Calu3 (cell line): ENCODE results near the gene RFXAP. TPM values are rescaled to one million over a fixed set of nuclear protein-coding genes. Genes with fewer than 3 reads are reported as not detected.

ENCODE experiments used
- BruUV-seq: library from RNA; stranded (reverse); fragments of 400-500 nt; replicated peaks from 2 replicates; lab custom pipeline; 2021; lab: Mats Ljungman, UMichigan
- CTCF ChIA-PET: fragments of 300-600 bp; sonication (Branson Sonifier 250); formaldehyde crosslinking; loops from one replicate; lab custom pipeline; 2022; ENCODE audit warnings: antibody characterized with exemption; lab: Charles Lee
- DNase-seq: peaks from one replicate; pipeline ENCODE4 v3.0.0; 2022
- H3K27ac Mint-ChIP-seq: one replicate; pipeline ENCODE4 v1.8.0; 2022; ENCODE audit warnings: mixed read lengths; ENCODE audit not compliant: unreplicated experiment
- H3K27me3 Mint-ChIP-seq: one replicate; pipeline ENCODE4 v1.8.0; 2022; ENCODE audit warnings: mixed read lengths; ENCODE audit not compliant: unreplicated experiment
- H3K36me3 Mint-ChIP-seq: one replicate; pipeline ENCODE4 v1.8.0; 2022; ENCODE audit warnings: mild to moderate bottlenecking, moderate library complexity, mixed read lengths; ENCODE audit not compliant: insufficient read depth, unreplicated experiment
- H3K4me1 Mint-ChIP-seq: one replicate; pipeline ENCODE4 v1.8.0; 2022; ENCODE audit warnings: mild to moderate bottlenecking, low read depth, mixed read lengths; ENCODE audit not compliant: unreplicated experiment
- H3K4me3 Mint-ChIP-seq: one replicate; pipeline ENCODE4 v1.8.0; 2022; ENCODE audit warnings: mild to moderate bottlenecking, low read depth, moderate library complexity, mixed read lengths; ENCODE audit not compliant: unreplicated experiment
- H3K9me3 Mint-ChIP-seq: one replicate; pipeline ENCODE4 v1.8.0; 2022; ENCODE audit warnings: low read depth, mixed read lengths; ENCODE audit not compliant: unreplicated experiment
- intact Hi-C: fragments of 100-400 bp; cut with micrococcal nuclease; formaldehyde crosslinking; loops from one replicate; pipeline ENCODE4 v1.10.0; 2022; ENCODE audit not compliant: unreplicated experiment
- total RNA-seq: library from RNA; stranded (reverse); gene quantifications from 2 replicates; pipeline ENCODE4 v1.2.3, GENCODE V29; 2022
- TF ChIP-seq, protein P1 (sequence below): fragments of 200-600 bp; IDR thresholded peaks from one replicate; pipeline ENCODE4 v1.8.0; 2022; ENCODE audit warnings: antibody characterized with exemption; ENCODE audit not compliant: unreplicated experiment

Gene RFXAP
- total RNA-seq, 1 experiment from 2014 or later = 6.2 TPM

DNA sequence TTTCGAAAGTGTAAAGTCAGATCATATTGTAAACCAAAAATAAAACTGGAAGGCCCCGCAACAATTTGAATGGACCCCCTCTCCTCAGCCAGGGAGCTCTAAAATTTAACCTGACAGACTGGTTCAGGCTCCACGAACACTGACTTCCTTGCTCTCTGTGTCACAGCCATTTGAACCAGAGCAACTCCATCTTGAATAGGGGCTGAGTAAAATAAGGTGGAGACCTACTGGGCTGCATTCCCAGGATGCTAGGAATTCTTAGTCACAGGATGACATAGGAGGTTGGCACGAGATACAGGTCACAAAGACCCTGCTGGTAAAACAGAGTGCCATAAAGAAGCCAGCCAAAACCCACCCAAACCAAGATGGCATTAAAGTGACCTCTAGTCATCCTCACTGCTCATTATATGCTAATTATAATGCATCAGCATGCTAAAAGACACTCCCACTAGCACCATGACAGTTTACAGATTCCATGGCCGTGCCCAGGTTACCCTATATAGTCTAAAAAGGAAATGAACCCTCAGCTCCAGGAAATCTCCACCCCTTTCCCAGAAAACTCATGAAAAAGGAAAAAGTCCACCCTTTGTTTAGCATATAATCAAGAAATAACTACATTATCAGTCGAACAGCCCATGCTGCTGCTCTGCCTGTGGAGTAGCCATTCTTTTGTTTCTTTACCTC is 43.1 kb downstream of the RFXAP start:
- intact Hi-C loops = no loop called here
- no TSS peak for BruUV-seq
- Mint-ChIP-seq H3K27ac (no peak overlapping the region), H3K36me3 (no peaks in the 10 kb centered on the region), H3K4me3 (no peak overlapping the region), H3K4me1 (no peaks in the 10 kb centered on the region), H3K27me3 (no peaks in the 10 kb centered on the region), H3K9me3 (no peaks in the 10 kb centered on the region)
- CTCF ChIA-PET = no interaction called here
- no peak for DNase-seq
- TF ChIP-seq, protein P1, sequence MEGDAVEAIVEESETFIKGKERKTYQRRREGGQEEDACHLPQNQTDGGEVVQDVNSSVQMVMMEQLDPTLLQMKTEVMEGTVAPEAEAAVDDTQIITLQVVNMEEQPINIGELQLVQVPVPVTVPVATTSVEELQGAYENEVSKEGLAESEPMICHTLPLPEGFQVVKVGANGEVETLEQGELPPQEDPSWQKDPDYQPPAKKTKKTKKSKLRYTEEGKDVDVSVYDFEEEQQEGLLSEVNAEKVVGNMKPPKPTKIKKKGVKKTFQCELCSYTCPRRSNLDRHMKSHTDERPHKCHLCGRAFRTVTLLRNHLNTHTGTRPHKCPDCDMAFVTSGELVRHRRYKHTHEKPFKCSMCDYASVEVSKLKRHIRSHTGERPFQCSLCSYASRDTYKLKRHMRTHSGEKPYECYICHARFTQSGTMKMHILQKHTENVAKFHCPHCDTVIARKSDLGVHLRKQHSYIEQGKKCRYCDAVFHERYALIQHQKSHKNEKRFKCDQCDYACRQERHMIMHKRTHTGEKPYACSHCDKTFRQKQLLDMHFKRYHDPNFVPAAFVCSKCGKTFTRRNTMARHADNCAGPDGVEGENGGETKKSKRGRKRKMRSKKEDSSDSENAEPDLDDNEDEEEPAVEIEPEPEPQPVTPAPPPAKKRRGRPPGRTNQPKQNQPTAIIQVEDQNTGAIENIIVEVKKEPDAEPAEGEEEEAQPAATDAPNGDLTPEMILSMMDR = no peak

DNA sequence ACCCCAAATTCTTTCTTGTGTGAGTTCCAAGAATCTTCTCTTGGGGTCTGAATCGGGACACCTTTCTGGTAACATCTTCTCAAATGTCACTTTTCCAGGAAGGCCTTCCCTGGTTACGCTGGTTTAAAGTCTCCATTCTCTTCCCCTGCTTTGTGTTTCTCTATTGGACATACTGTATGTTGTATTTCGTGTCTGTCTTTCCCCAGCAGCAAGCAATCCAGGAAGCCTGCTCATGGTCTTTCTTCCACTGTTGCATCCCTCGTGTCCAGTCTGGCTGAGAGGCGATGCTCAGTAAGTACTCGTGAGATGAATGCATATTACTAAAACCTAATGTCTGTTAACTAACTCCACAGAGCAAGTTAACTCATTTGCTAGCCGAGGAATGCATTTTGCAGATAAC is 43.7 kb downstream of the RFXAP start:
- H3K27ac Mint-ChIP-seq = no peak overlapping the region
- no peak overlapping the region for H3K4me3 Mint-ChIP-seq
- no peaks in the 10 kb centered on the region for H3K9me3 Mint-ChIP-seq
- TF ChIP-seq, protein P1 = no peak
- H3K36me3 Mint-ChIP-seq = no peaks in the 10 kb centered on the region
- no TSS peak for BruUV-seq
- no peak for DNase-seq
- no peaks in the 10 kb centered on the region for H3K27me3 Mint-ChIP-seq
- no peaks in the 10 kb centered on the region for H3K4me1 Mint-ChIP-seq
- CTCF ChIA-PET = no interaction called here
- intact Hi-C loops = no loop called here

DNA sequence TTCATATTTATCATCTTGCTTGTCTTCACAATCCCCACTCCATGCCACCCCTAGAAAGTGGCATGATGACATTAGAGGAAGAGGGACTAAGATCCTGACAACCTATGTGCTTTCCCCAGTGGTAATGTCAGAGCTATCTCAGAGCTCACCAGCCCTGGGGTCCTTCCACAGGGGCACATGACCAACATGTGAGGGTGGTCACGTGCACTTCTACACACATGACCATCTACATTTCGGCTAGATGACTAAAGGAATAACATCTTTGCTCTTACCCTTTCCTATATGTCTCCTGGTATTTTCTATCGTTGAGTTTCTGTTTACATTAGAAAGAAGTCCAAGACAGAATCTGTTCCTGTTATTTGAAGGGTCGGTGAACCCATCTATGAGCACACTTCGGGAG is 46.2 kb downstream of the RFXAP start:
- CTCF ChIA-PET = no interaction called here
- no peak for DNase-seq
- Mint-ChIP-seq H3K9me3 (no peaks in the 10 kb centered on the region), H3K4me1 (peaks cover 4% of the 10 kb centered on the region), H3K27ac (no peak overlapping the region), H3K27me3 (no peaks in the 10 kb centered on the region), H3K4me3 (no peak overlapping the region), H3K36me3 (no peaks in the 10 kb centered on the region)
- TF ChIP-seq, protein P1 = no peak
- intact Hi-C loops = no loop called here
- BruUV-seq = no TSS peak

DNA sequence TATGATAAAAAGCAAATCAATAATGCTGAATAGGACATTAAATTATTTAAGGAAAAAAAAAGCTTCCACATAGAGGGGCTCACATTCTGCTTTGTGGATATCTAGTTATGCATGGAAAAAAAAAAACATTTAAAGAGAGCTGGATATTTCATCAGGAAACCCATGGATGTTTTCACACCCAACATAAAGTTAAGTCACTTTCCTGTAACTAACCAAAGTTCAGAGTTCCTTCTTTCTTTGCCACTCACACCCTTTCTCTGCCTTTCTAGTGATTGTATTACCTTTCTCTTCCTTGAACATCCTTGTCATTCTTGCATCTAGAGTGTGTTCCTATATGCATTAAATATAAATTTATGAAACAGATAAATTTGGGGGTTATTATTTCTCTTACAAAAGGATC is 47.2 kb downstream of the RFXAP start:
- no peak for DNase-seq
- no TSS peak for BruUV-seq
- TF ChIP-seq, protein P1 = no peak
- intact Hi-C loops = no loop called here
- Mint-ChIP-seq H3K27me3 (no peaks in the 10 kb centered on the region), H3K27ac (no peak overlapping the region), H3K4me3 (no peak overlapping the region), H3K36me3 (no peaks in the 10 kb centered on the region), H3K9me3 (no peaks in the 10 kb centered on the region), H3K4me1 (peaks cover 10% of the 10 kb centered on the region)
- CTCF ChIA-PET = no interaction called here
